ENCODE measurements around the gene AHNAK2.
"Not testable (repeated sequence)": the region's sequence is repeated elsewhere in the genome, so short reads cannot be mapped to it uniquely, and the experiment has no call there.

Gene AHNAK2

GRCh38 chr14:104977681-104978653, at the start of gene AHNAK2:
Gene AHNAK2, minus strand, starts transcription at chr14:104978374. Its CDS starts 137 bp downstream, at chr14:104978237.
- TF ChIP-seq ISL1 (CRISPR knock-in tag; IDR thresholded peaks at IDR 0.05) (no peak), PPARA (CRISPR knock-in tag; IDR thresholded peaks at IDR 0.05; ENCODE audit: borderline replicate concordance) (no peak), ZC3H10 (CRISPR knock-in tag; IDR thresholded peaks at IDR 0.05) (no peak), POU6F1 (CRISPR knock-in tag; IDR thresholded peaks at IDR 0.05; ENCODE audit: borderline replicate concordance, low read depth) (no peak), TOX (CRISPR knock-in tag; IDR thresholded peaks at IDR 0.05; ENCODE audit: borderline replicate concordance) (no peak), CSDC2 (CRISPR knock-in tag; IDR thresholded peaks at IDR 0.05) (no peak), BACH2 (CRISPR knock-in tag; IDR thresholded peaks at IDR 0.05; ENCODE audit: borderline replicate concordance) (no peak), RARB (CRISPR knock-in tag; IDR thresholded peaks at IDR 0.05) (no peak), PATZ1 (CRISPR knock-in tag; IDR thresholded peaks at IDR 0.05; ENCODE audit: borderline replicate concordance) (no peak), SNAI2 (CRISPR knock-in tag; IDR thresholded peaks at IDR 0.05) (no peak)
- ATAC-seq, result peak; percentile 70

GRCh38 chr14:105027718-105028117, 49.5 kb upstream of the AHNAK2 start:
- not testable (repeated sequence) for ATAC-seq

- TF ChIP-seq BACH2 (CRISPR knock-in tag; IDR thresholded peaks at IDR 0.05; ENCODE audit: borderline replicate concordance), result no peak
- ATAC-seq, result peak; percentile 28
Measured at GRCh38 chr14:105026802-105027563, 48.8 kb upstream of the AHNAK2 start.

GRCh38 chr14:105026033-105026785, 48.0 kb upstream of the AHNAK2 start:
- no peak for TF ChIP-seq OSR1 (CRISPR knock-in tag; IDR thresholded peaks at IDR 0.05)
- TF ChIP-seq PATZ1 (CRISPR knock-in tag; IDR thresholded peaks at IDR 0.05; ENCODE audit: borderline replicate concordance), result no peak
- TF ChIP-seq TCF4 (CRISPR knock-in tag; IDR thresholded peaks at IDR 0.05; ENCODE audit: borderline replicate concordance), result no peak
- TF ChIP-seq ISL1 (CRISPR knock-in tag; IDR thresholded peaks at IDR 0.05), result no peak
- TF ChIP-seq SNAI2 (CRISPR knock-in tag; IDR thresholded peaks at IDR 0.05), result no peak
- no peak for TF ChIP-seq CREB5 (CRISPR knock-in tag; IDR thresholded peaks at IDR 0.05; ENCODE audit: low read depth)
- TF ChIP-seq ZC3H10 (CRISPR knock-in tag; IDR thresholded peaks at IDR 0.05), result no peak
- no peak for TF ChIP-seq POU6F1 (CRISPR knock-in tag; IDR thresholded peaks at IDR 0.05; ENCODE audit: borderline replicate concordance, low read depth)
- no peak for TF ChIP-seq TOX (CRISPR knock-in tag; IDR thresholded peaks at IDR 0.05; ENCODE audit: borderline replicate concordance)
- TF ChIP-seq CSRNP3 (CRISPR knock-in tag; IDR thresholded peaks at IDR 0.05), result no peak
- no peak for TF ChIP-seq CSDC2 (CRISPR knock-in tag; IDR thresholded peaks at IDR 0.05)
- TF ChIP-seq ARNTL (CRISPR knock-in tag; IDR thresholded peaks at IDR 0.05; ENCODE audit: borderline replicate concordance, low read depth), result no peak
- TF ChIP-seq ESRRG (CRISPR knock-in tag; IDR thresholded peaks at IDR 0.05), result no peak
- TF ChIP-seq ZFP3 (CRISPR knock-in tag; IDR thresholded peaks at IDR 0.05), result no peak
- TF ChIP-seq BACH2 (CRISPR knock-in tag; IDR thresholded peaks at IDR 0.05; ENCODE audit: borderline replicate concordance), result no peak
- no peak for TF ChIP-seq PPARA (CRISPR knock-in tag; IDR thresholded peaks at IDR 0.05; ENCODE audit: borderline replicate concordance)
- TF ChIP-seq RARB (CRISPR knock-in tag; IDR thresholded peaks at IDR 0.05), result no peak
- no peak for TF ChIP-seq ZNF565 (CRISPR knock-in tag; conservative IDR thresholded peaks at IDR 0.05; ENCODE audit: low read depth)
- peak; percentile 19; the same call in 2 of the 3 replicates for ATAC-seq

Measured in SK-N-SH treated with all-trans-retinoic acid at 6 μM for 48 hours (cell line).